ENCODE results near the gene NDOR1.

DNA sequence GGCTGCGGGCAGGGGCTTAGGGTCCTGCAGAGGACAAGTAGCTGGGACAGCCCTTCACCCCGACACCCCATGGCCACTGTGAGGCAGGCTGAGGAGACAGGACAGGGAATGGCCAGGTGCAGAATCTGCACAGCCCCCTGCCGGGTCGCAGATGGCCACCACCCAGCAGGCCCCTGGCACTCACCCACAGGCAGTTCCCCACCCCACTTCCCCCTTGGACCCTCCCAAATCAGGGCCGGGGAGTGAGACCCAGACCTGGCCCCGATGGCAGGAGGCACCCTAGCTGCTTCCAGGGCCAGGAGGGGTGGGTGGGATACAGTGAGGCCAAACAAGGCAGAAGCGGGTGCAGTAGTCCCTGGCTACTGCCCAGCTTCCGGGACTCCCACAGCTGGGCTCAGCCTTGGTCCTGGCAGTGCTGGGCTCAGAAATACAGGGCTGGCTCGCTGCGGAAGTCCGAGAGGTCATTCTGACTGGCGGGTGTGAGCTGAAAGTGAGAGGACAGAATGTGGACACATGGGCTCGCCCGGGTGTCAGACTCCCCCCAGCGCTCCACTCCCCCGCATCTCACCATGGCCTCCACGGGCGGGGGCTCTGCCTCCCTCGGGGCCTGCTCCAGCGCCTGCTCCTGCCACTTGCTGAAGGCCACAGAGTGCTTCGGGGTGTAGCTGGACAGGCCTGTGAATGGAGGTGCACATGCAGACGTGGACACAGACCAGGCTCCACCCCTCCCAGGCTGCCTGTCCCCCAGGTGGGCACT is 13.6 kb upstream of the NDOR1 start:
- TF ChIP-seq CTCF (IDR thresholded peaks at IDR 0.05; ENCODE audit: poor library complexity), result no peak
- TF ChIP-seq EZH2phosphoT487 (IDR thresholded peaks at IDR 0.05; ENCODE audit: low read depth, severe bottlenecking, unreplicated experiment), result no peak
- TF ChIP-seq EZH2 (IDR thresholded peaks at IDR 0.05; ENCODE audit: borderline replicate concordance), result no peak

Measured in hepatocyte (in vitro differentiated cells).